WI38 (cell line): ENCODE results near the gene TEP1.
"Not testable (repeated sequence)": the region's sequence is repeated elsewhere in the genome, so short reads cannot be mapped to it uniquely, and the experiment has no call there.

ENCODE experiments used
- H3K4me3 ChIP-seq: 2 replicates; pipeline ENCODE4 v1.5.1; 2011; ENCODE audit warnings: low read depth, mild to moderate bottlenecking, control low read depth, low read length
- CTCF ChIP-seq: IDR thresholded peaks from 2 replicates; pipeline ENCODE4 v1.5.1; 2012; ENCODE audit warnings: low read depth, mild to moderate bottlenecking, control low read depth, low read length

TEP1 gene

GRCh38 chr14:20455355-20456300, 42.3 kb upstream of the TEP1 start:
- H3K4me3 ChIP-seq = peak overlapping the region; percentile 92
- TF ChIP-seq CTCF = no peak

GRCh38 chr14:20454516-20455354, 41.4 kb upstream of the TEP1 start, which contains the start of the genes APEX1 and OSGEP:
Gene APEX1 (plus strand): TSS chr14:20455226. CDS start chr14:20455646, 420 bp downstream.
Gene OSGEP (minus strand): TSS chr14:20454812. CDS start chr14:20454683, 129 bp downstream.
- TF ChIP-seq CTCF = no peak
- peak within 1 kb of the TSS; percentile 92 for H3K4me3 ChIP-seq

GRCh38 chr14:20452831-20453230, 39.5 kb upstream of the TEP1 start:
- not testable (repeated sequence) for H3K4me3 ChIP-seq

- H3K4me3 ChIP-seq = no peak overlapping the region
- no peak for TF ChIP-seq CTCF
These were observed 33.6 kb upstream of the TEP1 start for GRCh38 chr14:20446889-20447288.

GRCh38 chr14:20443650-20444049, 30.3 kb upstream of the TEP1 start:
- not testable (repeated sequence) for H3K4me3 ChIP-seq

GRCh38 chr14:20441461-20441860, 28.2 kb upstream of the TEP1 start:
- no peak for TF ChIP-seq CTCF
- H3K4me3 ChIP-seq = no peak overlapping the region

GRCh38 chr14:20440882-20441281, 27.6 kb upstream of the TEP1 start:
- no peak for TF ChIP-seq CTCF

GRCh38 chr14:20440465-20440864, 27.2 kb upstream of the TEP1 start:
- TF ChIP-seq CTCF = no peak
- no peak overlapping the region for H3K4me3 ChIP-seq

More at GRCh38 chr14:20440882-20441281, 27.6 kb upstream of the TEP1 start:
- H3K4me3 ChIP-seq = no peak overlapping the region
